ENCODE measurements around the gene CACNG3.

CACNG3 gene

GRCh38 chr16:24289166-24289700 is 33.1 kb downstream of the CACNG3 start:
- TF ChIP-seq CEBPB (IDR thresholded peaks at IDR 0.05) (no peak), TEAD4 (IDR thresholded peaks at IDR 0.05) (no peak), FOXM1 (IDR thresholded peaks at IDR 0.05; ENCODE audit: borderline replicate concordance, low read depth) (no peak), EGR1 (IDR thresholded peaks at IDR 0.05) (no peak), NFIC (IDR thresholded peaks at IDR 0.05) (no peak), TCF12 (IDR thresholded peaks at IDR 0.05; ENCODE audit: low read depth) (no peak), ZBTB7A (IDR thresholded peaks at IDR 0.05; ENCODE audit: low read depth) (no peak)
- TF ChIP-seq, protein P1, sequence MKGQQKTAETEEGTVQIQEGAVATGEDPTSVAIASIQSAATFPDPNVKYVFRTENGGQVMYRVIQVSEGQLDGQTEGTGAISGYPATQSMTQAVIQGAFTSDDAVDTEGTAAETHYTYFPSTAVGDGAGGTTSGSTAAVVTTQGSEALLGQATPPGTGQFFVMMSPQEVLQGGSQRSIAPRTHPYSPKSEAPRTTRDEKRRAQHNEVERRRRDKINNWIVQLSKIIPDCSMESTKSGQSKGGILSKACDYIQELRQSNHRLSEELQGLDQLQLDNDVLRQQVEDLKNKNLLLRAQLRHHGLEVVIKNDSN (IDR thresholded peaks at IDR 0.05), result no peak

GRCh38 chr16:24291932-24292331 is 35.8 kb downstream of the CACNG3 start:
- no peak for TF ChIP-seq CREB1 (IDR thresholded peaks at IDR 0.05; ENCODE audit: low read depth)
- TF ChIP-seq MAX (IDR thresholded peaks at IDR 0.05), result no peak
- TF ChIP-seq YY1 (IDR thresholded peaks at IDR 0.05; ENCODE audit: low read depth), result no peak
- TF ChIP-seq RAD21 (IDR thresholded peaks at IDR 0.05; ENCODE audit: low read depth), result no peak
- TF ChIP-seq, protein P2, sequence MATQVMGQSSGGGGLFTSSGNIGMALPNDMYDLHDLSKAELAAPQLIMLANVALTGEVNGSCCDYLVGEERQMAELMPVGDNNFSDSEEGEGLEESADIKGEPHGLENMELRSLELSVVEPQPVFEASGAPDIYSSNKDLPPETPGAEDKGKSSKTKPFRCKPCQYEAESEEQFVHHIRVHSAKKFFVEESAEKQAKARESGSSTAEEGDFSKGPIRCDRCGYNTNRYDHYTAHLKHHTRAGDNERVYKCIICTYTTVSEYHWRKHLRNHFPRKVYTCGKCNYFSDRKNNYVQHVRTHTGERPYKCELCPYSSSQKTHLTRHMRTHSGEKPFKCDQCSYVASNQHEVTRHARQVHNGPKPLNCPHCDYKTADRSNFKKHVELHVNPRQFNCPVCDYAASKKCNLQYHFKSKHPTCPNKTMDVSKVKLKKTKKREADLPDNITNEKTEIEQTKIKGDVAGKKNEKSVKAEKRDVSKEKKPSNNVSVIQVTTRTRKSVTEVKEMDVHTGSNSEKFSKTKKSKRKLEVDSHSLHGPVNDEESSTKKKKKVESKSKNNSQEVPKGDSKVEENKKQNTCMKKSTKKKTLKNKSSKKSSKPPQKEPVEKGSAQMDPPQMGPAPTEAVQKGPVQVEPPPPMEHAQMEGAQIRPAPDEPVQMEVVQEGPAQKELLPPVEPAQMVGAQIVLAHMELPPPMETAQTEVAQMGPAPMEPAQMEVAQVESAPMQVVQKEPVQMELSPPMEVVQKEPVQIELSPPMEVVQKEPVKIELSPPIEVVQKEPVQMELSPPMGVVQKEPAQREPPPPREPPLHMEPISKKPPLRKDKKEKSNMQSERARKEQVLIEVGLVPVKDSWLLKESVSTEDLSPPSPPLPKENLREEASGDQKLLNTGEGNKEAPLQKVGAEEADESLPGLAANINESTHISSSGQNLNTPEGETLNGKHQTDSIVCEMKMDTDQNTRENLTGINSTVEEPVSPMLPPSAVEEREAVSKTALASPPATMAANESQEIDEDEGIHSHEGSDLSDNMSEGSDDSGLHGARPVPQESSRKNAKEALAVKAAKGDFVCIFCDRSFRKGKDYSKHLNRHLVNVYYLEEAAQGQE (IDR thresholded peaks at IDR 0.05; ENCODE audit: low read depth), result no peak
- TF ChIP-seq, protein P1 (IDR thresholded peaks at IDR 0.05), result no peak
- TF ChIP-seq TAF1 (IDR thresholded peaks at IDR 0.05; ENCODE audit: low read depth), result no peak
- no peak for TF ChIP-seq NFIC (IDR thresholded peaks at IDR 0.05)
- no peak for TF ChIP-seq FOXM1 (IDR thresholded peaks at IDR 0.05; ENCODE audit: borderline replicate concordance, low read depth)
- no peak for TF ChIP-seq EP300 (IDR thresholded peaks at IDR 0.05; ENCODE audit: borderline replicate concordance)
- TF ChIP-seq EGR1 (IDR thresholded peaks at IDR 0.05), result no peak

DNA sequence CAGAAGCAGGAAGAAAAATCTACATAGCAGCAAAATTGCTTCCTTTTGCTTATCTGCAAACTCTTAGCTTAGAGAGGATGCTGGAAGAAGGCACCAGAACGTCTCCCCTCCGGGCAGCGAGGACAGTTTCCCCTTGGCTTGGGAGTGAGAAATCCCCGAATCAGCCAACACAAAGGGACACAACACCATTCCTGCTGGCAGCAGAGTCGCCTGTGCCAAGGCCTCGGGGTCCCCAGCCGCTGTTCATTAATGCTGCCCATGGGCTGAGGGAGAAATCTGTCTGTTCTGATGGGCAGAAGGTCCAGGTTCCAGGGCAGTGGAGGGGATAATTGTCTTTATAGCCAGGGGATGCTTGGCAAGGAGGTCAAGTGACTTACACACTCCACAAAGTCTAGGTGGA is 38.0 kb downstream of the CACNG3 start:
- TF ChIP-seq CREB1 (IDR thresholded peaks at IDR 0.05; ENCODE audit: low read depth) (no peak), TAF1 (IDR thresholded peaks at IDR 0.05; ENCODE audit: low read depth) (no peak), FOXM1 (IDR thresholded peaks at IDR 0.05; ENCODE audit: borderline replicate concordance, low read depth) (no peak), RAD21 (IDR thresholded peaks at IDR 0.05; ENCODE audit: low read depth) (no peak)

- TF ChIP-seq, protein P2 (IDR thresholded peaks at IDR 0.05; ENCODE audit: low read depth), result no peak
- TF ChIP-seq TAF1 (IDR thresholded peaks at IDR 0.05; ENCODE audit: low read depth) (no peak), EP300 (IDR thresholded peaks at IDR 0.05; ENCODE audit: borderline replicate concordance) (no peak), ZBTB7A (IDR thresholded peaks at IDR 0.05; ENCODE audit: low read depth) (no peak), TCF12 (IDR thresholded peaks at IDR 0.05; ENCODE audit: low read depth) (no peak), EGR1 (IDR thresholded peaks at IDR 0.05) (no peak), CREB1 (IDR thresholded peaks at IDR 0.05; ENCODE audit: low read depth) (no peak), CEBPB (IDR thresholded peaks at IDR 0.05) (no peak), TEAD4 (IDR thresholded peaks at IDR 0.05) (no peak)
Measured at GRCh38 chr16:24297375-24297774, 41.2 kb downstream of the CACNG3 start.

DNA sequence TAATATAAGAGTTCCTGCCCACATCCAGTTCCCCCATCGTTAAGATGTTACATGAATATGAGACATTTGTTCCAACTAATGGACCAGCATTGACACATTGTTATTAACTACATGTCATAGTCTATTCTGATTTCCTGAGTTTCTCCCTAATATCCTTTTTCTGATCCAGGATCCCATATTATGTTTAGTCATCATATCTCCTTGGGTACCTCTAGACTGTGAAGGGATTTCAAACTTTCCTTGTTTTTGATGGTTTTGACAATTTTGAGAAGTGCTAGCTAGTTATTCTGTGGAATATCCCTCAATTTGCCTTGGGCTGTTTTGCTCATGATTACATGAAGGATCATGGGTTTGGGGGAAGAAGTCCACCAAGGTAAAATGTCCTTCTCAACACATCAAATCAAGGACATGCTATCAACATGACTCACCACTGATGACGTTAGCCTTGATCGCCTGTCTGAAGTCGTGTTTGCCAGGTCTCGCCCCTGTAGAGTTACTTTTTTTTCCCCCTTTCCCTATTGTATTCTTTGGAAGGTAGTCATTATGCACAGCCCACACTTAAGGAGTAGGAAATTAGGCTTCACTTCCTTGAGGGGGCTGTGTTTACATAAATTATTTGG is 42.5 kb downstream of the CACNG3 start:
- TF ChIP-seq TCF12 (IDR thresholded peaks at IDR 0.05; ENCODE audit: low read depth), result no peak
- TF ChIP-seq TEAD4 (IDR thresholded peaks at IDR 0.05), result no peak
- no peak for TF ChIP-seq CEBPB (IDR thresholded peaks at IDR 0.05)
- TF ChIP-seq EP300 (IDR thresholded peaks at IDR 0.05; ENCODE audit: borderline replicate concordance), result no peak
- TF ChIP-seq YY1 (IDR thresholded peaks at IDR 0.05; ENCODE audit: low read depth), result no peak
- no peak for TF ChIP-seq TAF1 (IDR thresholded peaks at IDR 0.05; ENCODE audit: low read depth)
- TF ChIP-seq, protein P2 (IDR thresholded peaks at IDR 0.05; ENCODE audit: low read depth), result no peak
- TF ChIP-seq FOXM1 (IDR thresholded peaks at IDR 0.05; ENCODE audit: borderline replicate concordance, low read depth), result no peak
- no peak for TF ChIP-seq EGR1 (IDR thresholded peaks at IDR 0.05)
- TF ChIP-seq CREB1 (IDR thresholded peaks at IDR 0.05; ENCODE audit: low read depth), result no peak
